Aorta (tissue), 5 donors: ENCODE results near the gene TIMM22. TPM values are rescaled to one million over a fixed set of nuclear protein-coding genes. Genes with fewer than 3 reads are reported as not detected.
A peak's percentile ranks its signal among the peaks of the same experiment; 100 is the strongest.
"Not testable (repeated sequence)": the region's sequence is repeated elsewhere in the genome, so short reads cannot be mapped to it uniquely, and the experiment has no call there.

Source experiments
- ATAC-seq: fragments of 200-7000 bp; cut with Tn5 transposase; one replicate; pipeline ENCODE4 v1.9.1; 2022; ENCODE audit warnings: moderate library complexity; ENCODE audit not compliant: low FRiP score
- DNase-seq, 2 donors: peaks; one replicate each; pipeline ENCODE4 v3.0.0-alpha.2; 2020
- H3K27ac ChIP-seq, 2 donors: one replicate each; pipeline ENCODE4 v1.5.1; 2013; ENCODE audit warnings: low read length in 2 of 2, mild to moderate bottlenecking in 2 of 2, moderate library complexity in 2 of 2, control low read depth in 1 of 2, inconsistent platforms in 1 of 2, low read depth in 1 of 2
- H3K27me3 ChIP-seq, 2 donors: one replicate each; pipeline ENCODE4 v1.6.1; 2013; ENCODE audit warnings: control low read depth in 1 of 2, low read length in 1 of 2, mild to moderate bottlenecking in 1 of 2, moderate library complexity in 1 of 2; ENCODE audit not compliant: insufficient read depth in 2 of 2, control insufficient read depth in 1 of 2
- H3K36me3 ChIP-seq, 2 donors: one replicate each; pipeline ENCODE4 v1.6.1; 2013; ENCODE audit warnings: control low read depth in 1 of 2, low read length in 1 of 2, mild to moderate bottlenecking in 1 of 2; ENCODE audit not compliant: insufficient read depth in 2 of 2, control insufficient read depth in 1 of 2
- H3K4me1 ChIP-seq, 2 donors: one replicate each; pipeline ENCODE4 v1.6.1; 2013; ENCODE audit warnings: low read length in 2 of 2, control low read depth in 1 of 2, mild to moderate bottlenecking in 1 of 2, moderate library complexity in 1 of 2; ENCODE audit not compliant: insufficient read depth in 2 of 2, control insufficient read depth in 1 of 2
- H3K4me3 ChIP-seq, 2 donors: one replicate each; pipeline ENCODE4 v1.5.1; 2013; ENCODE audit warnings: low read length in 2 of 2, control low read depth in 1 of 2, mild to moderate bottlenecking in 1 of 2
- H3K9me3 ChIP-seq: one replicate; pipeline ENCODE4 v1.6.1; 2013; ENCODE audit warnings: mild to moderate bottlenecking, low read length; ENCODE audit not compliant: control insufficient read depth
- WGBS, 2 donors: extraction: QIAGEN DNeasy Blood & Tissue Kit; methylation state at CpG; one replicate each; pipeline ENCODE4 v1.1.7; 2013; 5-methylcytosine and 5-hydroxymethylcytosine counted together
- intact Hi-C, 2 donors: fragments of 100-400 bp; cut with DNase I; formaldehyde crosslinking; loops; one replicate each; pipeline versions ENCODE4 v1.14.2 to v1.15.0; 2022
- polyA plus RNA-seq, 2 donors: library from polyadenylated mRNA; stranded (reverse); fragments of 200-250 nt; gene quantifications; one replicate each; pipeline ENCODE4 v1.2.3, GENCODE V29; 2013
- total RNA-seq, 2 donors: library from RNA; stranded (reverse); fragmentation: NEBNext Ultra II Directional; extraction: Animal tissue kit (Norgen Biotek cat#: 25700); gene quantifications; one replicate each; pipeline ENCODE4 v1.2.1, GENCODE V29; 2021
- donor health status: healthy with polysubstance abuse.
- donor health status: Bipolar disorder and iron deficiency.
- donor health status: DM: no; HTN: no; CAD: no.
- donor health status: DM: no; HTN: no; CAD: no.
- donor health status: DM: yes; HTN: yes; CAD: no.

The TIMM22 gene
- total and polyA plus RNA-seq, 4 donors, result 7.7 to 9.1 (median 8.8) TPM

DNA sequence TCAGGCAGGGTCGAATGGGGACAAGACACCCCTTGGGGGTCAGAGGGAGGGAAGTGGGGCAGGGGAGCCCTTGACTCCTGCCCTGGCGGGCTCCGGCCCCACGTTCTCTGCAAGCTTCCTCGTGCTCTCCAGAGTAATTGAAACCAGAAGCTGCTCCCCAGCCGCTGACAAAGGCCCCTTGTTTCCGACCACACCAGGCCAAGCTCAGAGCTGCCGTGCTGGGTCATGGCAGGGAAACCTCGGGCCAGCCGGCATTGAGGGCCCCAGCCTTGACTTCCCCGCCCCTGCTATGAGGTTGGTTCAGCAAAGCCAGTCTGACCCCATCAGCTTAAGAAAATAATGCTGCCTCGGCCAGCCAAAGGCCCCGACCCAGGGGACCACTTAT, 43.3 kb downstream of the TIMM22 start:
- WGBS, 2 donors, result 88 to 91% methylated on average over 11 to 13 of the region's 13 CpGs
- Histone ChIP-seq H3K4me1 (no peaks in the 10 kb centered on the region), H3K4me3 (no peak overlapping the region)

DNA sequence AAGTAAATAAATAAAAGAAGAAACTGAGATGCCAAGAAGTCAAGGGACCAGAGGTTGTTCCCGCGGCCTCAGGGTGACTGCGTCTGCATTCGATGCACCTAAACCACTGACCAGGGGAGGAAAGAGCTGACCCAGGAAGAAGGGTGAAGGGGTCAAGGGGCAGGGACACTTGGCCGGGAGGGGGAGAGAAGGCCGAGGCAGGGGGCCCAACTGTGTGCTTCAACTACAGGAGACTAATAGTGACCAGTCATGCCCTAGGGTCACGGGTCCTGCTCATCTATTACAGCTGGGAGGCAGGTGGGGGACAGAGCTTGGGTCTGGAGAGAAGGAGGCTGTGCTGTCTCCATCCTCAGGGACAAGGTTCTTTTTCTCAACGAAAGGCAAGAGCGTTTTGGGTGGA, 44.8 kb downstream of the TIMM22 start:
- no peaks in the 10 kb centered on the region for H3K36me3 ChIP-seq
- intact Hi-C loops, result no loop called here
- 94 to 95% methylated on average over 9 of the region's 9 CpGs for WGBS, 2 donors
- ATAC-seq (no peak), DNase-seq (peak; percentile 47 to 68)
- no peak overlapping the region for H3K4me3 ChIP-seq
- no peak overlapping the region for H3K27ac ChIP-seq
- H3K9me3 ChIP-seq, result no peaks in the 10 kb centered on the region
- no peaks in the 10 kb centered on the region for H3K27me3 ChIP-seq
- H3K4me1 ChIP-seq, result peaks cover 0 to 5% of the 10 kb centered on the region in 2 donors

More for the DNA sequence above, 43.3 kb downstream of the TIMM22 start:
- no peak overlapping the region for H3K27ac ChIP-seq
- H3K9me3 ChIP-seq, result no peaks in the 10 kb centered on the region
- intact Hi-C loops, result no loop called here
- no peak for ATAC-seq
- no peaks in the 10 kb centered on the region for H3K36me3 ChIP-seq
- peak; percentile 68 to 75 for DNase-seq
- H3K27me3 ChIP-seq, result no peaks in the 10 kb centered on the region

DNA sequence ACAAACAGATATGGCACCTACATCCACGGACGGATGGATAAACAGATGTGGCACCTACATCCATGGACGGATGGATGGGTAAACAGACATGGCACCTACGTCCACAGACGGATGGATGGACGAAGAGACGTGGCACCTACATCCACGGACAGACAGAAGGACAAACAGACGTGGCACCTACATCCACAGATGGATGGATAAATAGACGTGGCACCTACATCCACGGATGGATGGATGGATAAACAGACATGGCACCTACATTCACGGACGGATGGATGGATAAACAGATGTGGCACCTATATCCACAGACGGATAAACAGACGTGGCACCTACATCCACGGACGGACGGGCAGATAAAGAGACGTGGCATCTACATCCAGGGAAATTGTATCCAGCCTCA, 45.6 kb downstream of the TIMM22 start:
- no peak overlapping the region for H3K4me3 ChIP-seq
- H3K9me3 ChIP-seq, result no peaks in the 10 kb centered on the region
- H3K27me3 ChIP-seq, result no peaks in the 10 kb centered on the region
- no peak overlapping the region for H3K27ac ChIP-seq
- no peaks in the 10 kb centered on the region for H3K36me3 ChIP-seq
- peaks cover 0 to 5% of the 10 kb centered on the region in 2 donors for H3K4me1 ChIP-seq
- 92 to 93% methylated on average over 19 of the region's 19 CpGs for WGBS, 2 donors
- intact Hi-C loops, result no loop called here
- DNase-seq (peak; percentile 26), ATAC-seq (no peak)

DNA sequence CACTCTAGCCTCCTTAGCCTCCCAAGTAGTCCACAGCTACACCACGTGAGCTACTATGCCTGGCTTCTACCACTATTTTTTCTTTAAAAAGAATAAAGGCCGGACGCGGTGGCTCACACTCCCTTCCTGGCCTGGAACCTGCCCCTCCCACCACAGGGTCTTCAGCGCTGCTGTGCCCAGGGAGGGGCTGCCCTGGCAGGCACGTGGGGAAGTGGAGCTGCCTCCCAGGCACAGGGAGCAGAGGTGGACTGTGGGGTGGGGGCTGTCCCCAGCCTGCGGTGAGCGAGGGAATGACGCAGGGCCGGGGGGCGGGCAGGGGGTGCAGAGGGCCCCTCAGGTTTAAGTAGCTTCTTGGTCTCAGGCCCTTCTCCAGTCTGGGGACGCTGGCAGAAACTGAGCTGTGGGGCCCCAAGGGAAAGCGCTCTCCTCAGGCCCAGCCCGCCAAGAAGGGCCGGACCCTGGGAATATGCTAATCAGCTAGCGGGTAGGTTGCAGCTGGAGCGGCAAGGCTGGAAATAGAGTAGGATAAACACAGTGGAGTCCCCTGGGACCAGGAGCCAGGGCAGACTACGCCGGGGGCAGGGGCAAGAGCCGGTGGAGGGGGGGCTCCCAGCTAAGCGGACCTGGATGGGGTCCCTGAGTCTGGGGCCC, 46.8 kb downstream of the TIMM22 start:
- 1 to 5% methylated on average over 21 of the region's 21 CpGs for WGBS, 2 donors
- Histone ChIP-seq H3K27ac (peak overlapping the region in 1 of 2 donors; percentile 35), H3K4me1 (peaks cover 0 to 5% of the 10 kb centered on the region in 2 donors), H3K36me3 (no peaks in the 10 kb centered on the region), H3K9me3 (no peaks in the 10 kb centered on the region), H3K27me3 (no peaks in the 10 kb centered on the region), H3K4me3 (no peak overlapping the region)
- ATAC-seq (peak; percentile 74), DNase-seq (peak; percentile 83 to 92)
- intact Hi-C loops, result no loop called here

DNA sequence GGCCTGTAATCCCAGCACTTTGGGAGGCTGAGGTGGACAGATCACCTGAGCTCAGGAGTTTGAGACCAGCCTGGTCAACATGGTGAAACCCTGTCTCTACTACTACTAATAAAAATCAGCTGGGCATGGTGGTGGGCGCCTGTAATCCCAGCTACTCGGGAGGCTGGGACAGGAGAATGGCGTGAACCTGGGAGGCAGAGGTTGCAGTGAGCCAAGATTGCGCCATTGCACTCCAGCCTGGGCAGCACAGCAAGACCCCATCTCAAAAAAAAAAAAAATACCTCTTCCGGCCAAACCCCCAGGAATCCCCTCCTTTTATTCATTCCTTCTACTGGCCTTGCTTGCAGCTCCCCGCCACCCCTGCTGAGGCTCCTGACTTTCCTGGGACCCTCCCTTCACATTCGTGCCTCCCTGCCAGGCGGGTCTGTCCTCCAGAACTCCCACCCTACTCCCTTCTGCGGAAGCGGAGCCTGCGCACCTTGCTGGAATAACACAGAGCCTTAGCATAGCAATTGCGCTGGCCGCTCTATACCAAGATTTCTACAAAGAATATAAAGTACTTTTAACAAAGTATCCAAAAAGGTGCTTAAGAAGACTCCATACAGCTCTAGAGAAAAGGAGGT, 47.6 kb downstream of the TIMM22 start:
- intact Hi-C loops, result loop anchor here in 1 of 2 donors (5.0 kb wide), 1 partner anchor 37 kb away; no protein-coding TSS in a partner anchor
- H3K27me3 ChIP-seq, H3K4me3 ChIP-seq, H3K9me3 ChIP-seq, H3K4me1 ChIP-seq, ATAC-seq, H3K36me3 ChIP-seq: not testable (repeated sequence)
- 89 to 90% methylated on average over 13 of the region's 13 CpGs for WGBS, 2 donors
- DNase-seq, result peak; percentile 41 to 43
- peak overlapping the region in 1 of 2 donors; percentile 35 for H3K27ac ChIP-seq

DNA sequence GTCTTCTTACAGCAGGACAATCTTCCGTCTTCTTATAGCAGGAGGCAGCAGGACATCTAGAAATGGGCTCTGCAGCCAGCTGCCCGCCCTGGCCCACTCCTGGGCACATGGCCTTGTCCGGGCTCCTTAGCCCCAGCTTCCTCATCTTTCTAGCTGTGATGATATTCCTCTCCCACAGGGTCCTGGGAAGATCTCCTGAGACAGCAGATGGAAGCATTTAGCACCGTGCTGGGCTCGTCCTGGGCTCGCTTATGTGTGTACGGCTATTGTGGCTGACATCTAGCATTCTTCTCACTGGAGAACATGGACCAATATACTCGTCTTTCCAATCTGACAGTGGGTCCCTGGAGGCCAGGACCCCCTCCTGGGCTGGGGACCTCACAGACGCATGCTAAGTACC, 48.5 kb downstream of the TIMM22 start:
- DNase-seq, result peak; percentile 27 to 48

DNA sequence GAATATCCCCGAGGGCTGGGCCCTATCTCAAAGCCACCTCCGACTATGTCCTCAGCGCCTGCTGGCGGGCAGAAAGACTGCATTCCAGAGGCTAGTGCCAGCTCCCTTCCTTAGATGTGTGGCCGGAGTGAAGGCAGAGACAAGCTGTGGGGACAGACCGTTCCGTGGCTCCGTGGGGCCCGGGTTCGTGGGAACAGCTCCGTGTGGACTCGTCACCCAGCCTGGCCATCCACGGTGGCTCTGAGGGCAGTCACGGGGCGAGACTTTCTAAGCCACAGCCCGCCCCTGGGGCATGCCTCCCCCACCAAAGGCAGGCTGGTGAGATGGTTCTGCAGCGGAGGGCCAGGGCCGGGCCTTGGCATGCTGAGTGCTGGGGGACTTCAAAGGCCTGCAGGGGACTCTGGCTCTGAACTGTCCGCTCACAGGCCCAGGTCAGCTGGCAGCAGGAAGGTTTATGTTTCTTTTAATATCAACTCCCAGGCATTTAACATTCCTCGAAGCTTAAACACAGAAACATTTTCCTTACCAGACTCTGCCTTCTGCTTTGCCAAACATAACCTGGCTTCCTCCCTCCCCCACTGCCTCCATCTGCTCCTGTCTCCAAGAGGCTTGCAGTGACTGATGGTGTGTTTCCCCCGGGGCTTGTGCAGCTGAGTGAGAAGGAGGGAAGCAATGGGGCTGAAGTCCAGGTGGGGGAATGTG, 50.4 kb downstream of the TIMM22 start:
- Histone ChIP-seq H3K4me1 (peaks cover 0 to 5% of the 10 kb centered on the region in 2 donors), H3K9me3 (no peaks in the 10 kb centered on the region), H3K4me3 (no peak overlapping the region), H3K27ac (peak overlapping the region; percentile 83 to 94), H3K27me3 (no peaks in the 10 kb centered on the region), H3K36me3 (no peaks in the 10 kb centered on the region)
- peak; percentile 80 to 89 for DNase-seq
- peak; percentile 67 for ATAC-seq
- WGBS, 2 donors, result 6 to 8% methylated on average over 21 of the region's 21 CpGs
- intact Hi-C loops, result loop anchor here (2.0 to 5.0 kb wide), 3 partner anchors 17 to 43 kb away; no protein-coding TSS in a partner anchor

More for the DNA sequence above, 48.5 kb downstream of the TIMM22 start:
- Histone ChIP-seq H3K9me3 (no peaks in the 10 kb centered on the region), H3K36me3 (no peaks in the 10 kb centered on the region), H3K27me3 (no peaks in the 10 kb centered on the region), H3K27ac (no peak overlapping the region), H3K4me3 (no peak overlapping the region), H3K4me1 (peaks cover 0 to 5% of the 10 kb centered on the region in 2 donors)
- no peak for ATAC-seq
- 89 to 92% methylated on average over 9 of the region's 9 CpGs for WGBS, 2 donors
- intact Hi-C loops, result loop anchor here in 1 of 2 donors (5.0 kb wide), 1 partner anchor 38 kb away; no protein-coding TSS in a partner anchor

DNA sequence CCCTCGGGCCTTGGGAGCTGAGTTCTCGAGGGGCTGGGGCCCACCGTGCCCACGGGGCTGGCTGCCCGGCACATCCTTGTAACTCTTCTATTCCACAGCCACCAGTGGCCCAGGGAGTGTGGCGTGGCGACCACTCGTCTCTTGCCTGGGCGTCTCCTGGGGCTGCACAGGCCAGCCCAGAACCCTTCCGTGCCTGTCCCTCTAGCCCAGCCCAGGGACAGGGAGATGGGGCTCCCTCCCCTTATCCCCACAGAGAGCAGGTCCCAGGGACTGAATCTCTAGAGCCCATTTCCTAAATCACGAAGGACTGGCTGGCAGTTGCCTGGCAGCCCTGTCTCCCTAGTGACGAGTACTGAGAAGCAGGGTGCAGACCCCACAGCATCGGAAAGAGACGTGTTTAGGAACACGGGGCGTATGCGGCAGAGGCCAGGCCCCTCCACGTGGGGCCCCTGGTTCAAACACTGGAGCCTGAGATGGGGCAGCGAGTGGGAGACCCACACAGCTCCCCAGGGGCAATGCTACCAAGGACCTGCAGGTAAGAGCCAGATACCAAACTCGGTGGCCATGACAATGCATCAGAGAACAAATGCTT, 51.0 kb downstream of the TIMM22 start:
- 18 to 21% methylated on average over 19 to 20 of the region's 20 CpGs for WGBS, 2 donors
- Histone ChIP-seq H3K27ac (peak overlapping the region in 1 of 2 donors; percentile 66), H3K4me1 (peaks cover 0 to 5% of the 10 kb centered on the region in 2 donors), H3K27me3 (no peaks in the 10 kb centered on the region), H3K4me3 (no peak overlapping the region), H3K36me3 (no peaks in the 10 kb centered on the region), H3K9me3 (no peaks in the 10 kb centered on the region)
- DNase-seq (peak in 1 of 2 donors; percentile 69), ATAC-seq (no peak)
- intact Hi-C loops, result loop anchor here (2.0 to 5.0 kb wide), 3 partner anchors 17 to 43 kb away; no protein-coding TSS in a partner anchor
